GM21528 (cell line): ENCODE measurements around the gene LRRC27.
"Not testable (repeated sequence)": the region's sequence is repeated elsewhere in the genome, so short reads cannot be mapped to it uniquely, and the experiment has no call there.

Experiments used
- ATAC-seq: cut with Tn5 transposase; IDR thresholded peaks from one replicate; pipeline ENCODE4 v1.9.1; 2021; ENCODE audit warnings: mild to moderate bottlenecking, moderate library complexity; ENCODE audit not compliant: unreplicated experiment, low FRiP score

Gene LRRC27

GRCh38 chr10:132385721-132386418 is 53.9 kb downstream of the LRRC27 start:
- ATAC-seq: no peak

- no peak for ATAC-seq
Observed at GRCh38 chr10:132386419-132386831, 54.4 kb downstream of the LRRC27 start.

- not testable (repeated sequence) for ATAC-seq
Observed at GRCh38 chr10:132386896-132387295, 54.9 kb downstream of the LRRC27 start.

- ATAC-seq: no peak
Observed at GRCh38 chr10:132387764-132388210, 55.8 kb downstream of the LRRC27 start.

- ATAC-seq: no peak
Observed at GRCh38 chr10:132388891-132389432, 57.0 kb downstream of the LRRC27 start.

- no peak for ATAC-seq
Observed at GRCh38 chr10:132389433-132390169, 57.6 kb downstream of the LRRC27 start.

GRCh38 chr10:132390170-132390920 is 58.4 kb downstream of the LRRC27 start:
- ATAC-seq: no peak

GRCh38 chr10:132390921-132391675 is 59.1 kb downstream of the LRRC27 start:
- no peak for ATAC-seq

GRCh38 chr10:132391676-132392020 is 59.7 kb downstream of the LRRC27 start:
- no peak for ATAC-seq

GRCh38 chr10:132392184-132392800 is 60.3 kb downstream of the LRRC27 start:
- no peak for ATAC-seq

- no peak for ATAC-seq
Observed at GRCh38 chr10:132392811-132393694, 61.1 kb downstream of the LRRC27 start.

- ATAC-seq: no peak
Observed at GRCh38 chr10:132393695-132394181, 61.7 kb downstream of the LRRC27 start.

- ATAC-seq: no peak
Observed at GRCh38 chr10:132394201-132394811, 62.3 kb downstream of the LRRC27 start.

- ATAC-seq: no peak
Observed at GRCh38 chr10:132394936-132395703, 63.1 kb downstream of the LRRC27 start.

GRCh38 chr10:132395704-132396493 is 63.9 kb downstream of the LRRC27 start:
- ATAC-seq: peak; percentile 8

GRCh38 chr10:132396494-132397035 is 64.6 kb downstream of the LRRC27 start:
- peak; percentile 36 for ATAC-seq
